GM23338 (cell line): ENCODE data around the gene MORC4. TPM values are rescaled to one million over a fixed set of nuclear protein-coding genes. Genes with fewer than 3 reads are reported as not detected.

Source experiments
- ATAC-seq: fragments of 200-7000 bp; cut with Tn5 transposase; 3 replicates; pipeline ENCODE4 v1.9.1; 2020
- DNase-seq: peaks from one replicate; pipeline ENCODE4 v3.0.0-alpha.2; 2015; ENCODE audit warnings: low spot score
- H2AFZ ChIP-seq: fragments of 200-600 bp; sonication (generic); 2 replicates; pipeline ENCODE4 v1.8.0; 2016; ENCODE audit warnings: antibody characterized with exemption, mild to moderate bottlenecking, moderate library complexity
- H3F3A ChIP-seq: fragments of 200-600 bp; sonication (generic); replicated peaks from 2 replicates; pipeline ENCODE4 v1.8.0; 2017; ENCODE audit warnings: antibody characterized with exemption, mixed run types, low read depth
- H3K27ac ChIP-seq: fragments of 200-600 bp; sonication (generic); 2 replicates; pipeline ENCODE4 v1.6.1; 2016; ENCODE audit warnings: low read depth
- H3K27me3 ChIP-seq: fragments of 200-600 bp; sonication (generic); 2 replicates; pipeline ENCODE4 v1.8.0; 2016; ENCODE audit warnings: mild to moderate bottlenecking, mixed run types, moderate library complexity; ENCODE audit not compliant: insufficient read depth
- H3K36me3 ChIP-seq: fragments of 200-600 bp; sonication (generic); 2 replicates; pipeline ENCODE4 v1.8.0; 2016; ENCODE audit warnings: mild to moderate bottlenecking; ENCODE audit not compliant: insufficient read depth
- H3K4me1 ChIP-seq: fragments of 200-600 bp; sonication (generic); 2 replicates; pipeline ENCODE4 v1.8.0; 2016; ENCODE audit warnings: mild to moderate bottlenecking, moderate library complexity; ENCODE audit not compliant: insufficient read depth
- H3K4me2 ChIP-seq: fragments of 200-600 bp; sonication (generic); 2 replicates; pipeline ENCODE4 v1.7.1; 2017; ENCODE audit warnings: mixed run types
- H3K4me3 ChIP-seq: fragments of 200-600 bp; sonication (generic); 2 replicates; pipeline ENCODE4 v1.6.1; 2016; ENCODE audit warnings: mixed run types
- H3K79me2 ChIP-seq: fragments of 200-600 bp; sonication (generic); replicated peaks from 2 replicates; pipeline ENCODE4 v1.8.0; 2017; ENCODE audit warnings: mild to moderate bottlenecking; ENCODE audit not compliant: insufficient read depth
- H3K9me2 ChIP-seq: fragments of 200-600 bp; sonication (generic); 2 replicates; pipeline ENCODE4 v1.8.0; 2017; ENCODE audit not compliant: insufficient read depth
- H4K20me1 ChIP-seq: fragments of 200-600 bp; sonication (generic); replicated peaks from 2 replicates; pipeline ENCODE4 v1.8.0; 2017; ENCODE audit warnings: mild to moderate bottlenecking; ENCODE audit not compliant: insufficient read depth
- H3K27ac Mint-ChIP-seq: 2 replicates; pipeline ENCODE4 v1.8.0; 2020; ENCODE audit warnings: inconsistent platforms, mild to moderate bottlenecking, moderate library complexity, mixed read lengths
- H3K27me3 Mint-ChIP-seq: 3 replicates; pipeline ENCODE4 v1.8.0; 2022; ENCODE audit warnings: low read depth, mild to moderate bottlenecking, moderate library complexity, mixed read lengths, inconsistent platforms; ENCODE audit not compliant: insufficient read depth, poor library complexity
- H3K36me3 Mint-ChIP-seq: 3 replicates; pipeline ENCODE4 v1.8.0; 2021; ENCODE audit warnings: low read depth, mild to moderate bottlenecking, inconsistent platforms, moderate library complexity, mixed read lengths
- H3K4me1 Mint-ChIP-seq: 3 replicates; pipeline ENCODE4 v1.8.0; 2020; ENCODE audit warnings: mild to moderate bottlenecking, inconsistent platforms, mixed read lengths
- H3K4me3 Mint-ChIP-seq: 3 replicates; pipeline ENCODE4 v1.8.0; 2021; ENCODE audit warnings: moderate library complexity, mild to moderate bottlenecking, inconsistent platforms, mixed read lengths
- H3K9me3 Mint-ChIP-seq: 3 replicates; pipeline ENCODE4 v1.8.0; 2020; ENCODE audit warnings: moderate library complexity, mild to moderate bottlenecking, inconsistent platforms, mixed read lengths
- CTCF ChIP-seq, 2 experiments: fragments of 200-600 bp in 1 of 2; sonication (generic) in 1 of 2; conservative IDR thresholded peaks; 2 replicates each; pipeline versions ENCODE4 v1.5.1 to v1.6.1; 2016 to 2017; ENCODE audit warnings: antibody characterized with exemption in 2 of 2, low read depth in 2 of 2, mild to moderate bottlenecking in 2 of 2, moderate library complexity in 1 of 2
- polyA plus RNA-seq: library from polyadenylated mRNA; unstranded; fragments of >200 nt; fragmentation: Nextera tagmentation; extraction: Ambion mirVana; gene quantifications from 2 replicates; pipeline ENCODE4 v1.2.1, GENCODE V29; 2016
- total RNA-seq: library from RNA; depleted of rRNA; stranded (reverse); fragments of >200 nt; shearing (Covaris generic); gene quantifications from 2 replicates; pipeline ENCODE4 v1.2.3, GENCODE V29; 2014
- TF ChIP-seq, protein P1 (sequence below): fragments of 250-450 bp; sonication (Bioruptor Pico); IDR thresholded peaks from 2 replicates; pipeline ENCODE4 v1.5.0; 2020; ENCODE audit warnings: mild to moderate bottlenecking, moderate library complexity

Gene MORC4
- total and polyA plus RNA-seq, 2 experiments from 2014 or later: 1.6 to 1.7 TPM

DNA sequence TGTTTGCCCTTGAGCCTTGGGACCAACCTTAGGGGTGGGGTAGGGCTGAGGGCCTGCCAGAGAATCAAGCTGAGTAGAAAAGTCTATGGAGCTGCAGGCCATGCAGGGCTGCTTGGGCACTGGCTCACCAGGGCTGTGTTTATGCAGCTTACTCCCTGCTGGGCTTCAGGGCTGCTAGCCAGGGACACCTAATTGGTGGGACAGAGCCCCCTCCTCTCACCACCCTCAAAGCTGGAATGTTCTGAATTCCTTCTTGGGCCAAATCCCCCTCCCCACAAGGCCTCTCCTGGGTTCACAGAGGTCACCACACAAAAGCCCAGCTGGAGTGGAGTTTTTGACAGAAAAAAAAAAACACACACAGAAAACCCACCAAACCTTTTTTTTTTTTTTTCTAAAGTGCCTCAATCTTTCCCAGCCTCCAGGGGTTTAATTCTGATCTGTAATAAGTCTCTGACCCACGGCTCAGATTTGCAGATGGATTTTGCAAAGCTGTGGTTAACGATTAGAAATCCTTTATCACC lies 80.0 kb downstream of the MORC4 start, which contains the start of gene CLDN2:
Gene CLDN2, plus strand, starts transcription at position 471 of the 521 bp plus-strand sequence. CDS start 7,827 bp downstream, outside the sequence.
- H3K27ac Mint-ChIP-seq: no peak within 1 kb of the TSS
- H3K4me1 Mint-ChIP-seq: peaks cover 8% of the 10 kb centered on the region
- peaks cover 5% of the 10 kb centered on the region for H3K27me3 Mint-ChIP-seq
- no peak within 1 kb of the TSS for H3K4me2 ChIP-seq
- no peak within 1 kb of the TSS for H3K27ac ChIP-seq
- H3K9me2 ChIP-seq: no peaks in the 10 kb centered on the region
- ATAC-seq (peak; percentile 98), DNase-seq (peak; percentile 64)
- 0 out of 3 replicates have a peak within 1 kb of the TSS, but pooled peaks have one; percentile 12 for H3K4me3 Mint-ChIP-seq
- H3K4me3 ChIP-seq: no peak within 1 kb of the TSS
- no peaks in the 10 kb centered on the region for H3F3A ChIP-seq
- no peaks in the 10 kb centered on the region for H3K9me3 Mint-ChIP-seq
- H3K27me3 ChIP-seq: no peaks in the 10 kb centered on the region
- H3K79me2 ChIP-seq: no peaks in the 10 kb centered on the region
- H4K20me1 ChIP-seq: no peaks in the 10 kb centered on the region
- no peak for TF ChIP-seq CTCF (conservative IDR thresholded peaks at IDR 0.05; ENCODE audit: low read depth in 2 of 2)
- TF ChIP-seq, protein P1, sequence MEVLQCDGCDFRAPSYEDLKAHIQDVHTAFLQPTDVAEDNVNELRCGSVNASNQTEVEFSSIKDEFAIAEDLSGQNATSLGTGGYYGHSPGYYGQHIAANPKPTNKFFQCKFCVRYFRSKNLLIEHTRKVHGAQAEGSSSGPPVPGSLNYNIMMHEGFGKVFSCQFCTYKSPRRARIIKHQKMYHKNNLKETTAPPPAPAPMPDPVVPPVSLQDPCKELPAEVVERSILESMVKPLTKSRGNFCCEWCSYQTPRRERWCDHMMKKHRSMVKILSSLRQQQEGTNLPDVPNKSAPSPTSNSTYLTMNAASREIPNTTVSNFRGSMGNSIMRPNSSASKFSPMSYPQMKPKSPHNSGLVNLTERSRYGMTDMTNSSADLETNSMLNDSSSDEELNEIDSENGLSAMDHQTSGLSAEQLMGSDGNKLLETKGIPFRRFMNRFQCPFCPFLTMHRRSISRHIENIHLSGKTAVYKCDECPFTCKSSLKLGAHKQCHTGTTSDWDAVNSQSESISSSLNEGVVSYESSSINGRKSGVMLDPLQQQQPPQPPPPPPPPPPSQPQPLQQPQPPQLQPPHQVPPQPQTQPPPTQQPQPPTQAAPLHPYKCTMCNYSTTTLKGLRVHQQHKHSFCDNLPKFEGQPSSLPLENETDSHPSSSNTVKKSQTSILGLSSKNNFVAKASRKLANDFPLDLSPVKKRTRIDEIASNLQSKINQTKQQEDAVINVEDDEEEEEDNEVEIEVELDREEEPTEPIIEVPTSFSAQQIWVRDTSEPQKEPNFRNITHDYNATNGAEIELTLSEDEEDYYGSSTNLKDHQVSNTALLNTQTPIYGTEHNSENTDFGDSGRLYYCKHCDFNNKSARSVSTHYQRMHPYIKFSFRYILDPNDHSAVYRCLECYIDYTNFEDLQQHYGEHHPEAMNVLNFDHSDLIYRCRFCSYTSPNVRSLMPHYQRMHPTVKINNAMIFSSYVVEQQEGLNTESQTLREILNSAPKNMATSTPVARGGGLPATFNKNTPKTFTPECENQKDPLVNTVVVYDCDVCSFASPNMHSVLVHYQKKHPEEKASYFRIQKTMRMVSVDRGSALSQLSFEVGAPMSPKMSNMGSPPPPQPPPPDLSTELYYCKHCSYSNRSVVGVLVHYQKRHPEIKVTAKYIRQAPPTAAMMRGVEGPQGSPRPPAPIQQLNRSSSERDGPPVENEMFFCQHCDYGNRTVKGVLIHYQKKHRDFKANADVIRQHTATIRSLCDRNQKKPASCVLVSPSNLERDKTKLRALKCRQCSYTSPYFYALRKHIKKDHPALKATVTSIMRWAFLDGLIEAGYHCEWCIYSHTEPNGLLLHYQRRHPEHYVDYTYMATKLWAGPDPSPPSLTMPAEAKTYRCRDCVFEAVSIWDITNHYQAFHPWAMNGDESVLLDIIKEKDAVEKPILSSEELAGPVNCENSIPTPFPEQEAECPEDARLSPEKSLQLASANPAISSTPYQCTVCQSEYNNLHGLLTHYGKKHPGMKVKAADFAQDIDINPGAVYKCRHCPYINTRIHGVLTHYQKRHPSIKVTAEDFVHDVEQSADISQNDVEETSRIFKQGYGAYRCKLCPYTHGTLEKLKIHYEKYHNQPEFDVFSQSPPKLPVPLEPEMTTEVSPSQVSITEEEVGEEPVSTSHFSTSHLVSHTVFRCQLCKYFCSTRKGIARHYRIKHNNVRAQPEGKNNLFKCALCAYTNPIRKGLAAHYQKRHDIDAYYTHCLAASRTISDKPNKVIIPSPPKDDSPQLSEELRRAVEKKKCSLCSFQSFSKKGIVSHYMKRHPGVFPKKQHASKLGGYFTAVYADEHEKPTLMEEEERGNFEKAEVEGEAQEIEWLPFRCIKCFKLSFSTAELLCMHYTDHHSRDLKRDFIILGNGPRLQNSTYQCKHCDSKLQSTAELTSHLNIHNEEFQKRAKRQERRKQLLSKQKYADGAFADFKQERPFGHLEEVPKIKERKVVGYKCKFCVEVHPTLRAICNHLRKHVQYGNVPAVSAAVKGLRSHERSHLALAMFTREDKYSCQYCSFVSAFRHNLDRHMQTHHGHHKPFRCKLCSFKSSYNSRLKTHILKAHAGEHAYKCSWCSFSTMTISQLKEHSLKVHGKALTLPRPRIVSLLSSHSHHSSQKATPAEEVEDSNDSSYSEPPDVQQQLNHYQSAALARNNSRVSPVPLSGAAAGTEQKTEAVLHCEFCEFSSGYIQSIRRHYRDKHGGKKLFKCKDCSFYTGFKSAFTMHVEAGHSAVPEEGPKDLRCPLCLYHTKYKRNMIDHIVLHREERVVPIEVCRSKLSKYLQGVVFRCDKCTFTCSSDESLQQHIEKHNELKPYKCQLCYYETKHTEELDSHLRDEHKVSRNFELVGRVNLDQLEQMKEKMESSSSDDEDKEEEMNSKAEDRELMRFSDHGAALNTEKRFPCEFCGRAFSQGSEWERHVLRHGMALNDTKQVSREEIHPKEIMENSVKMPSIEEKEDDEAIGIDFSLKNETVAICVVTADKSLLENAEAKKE (CRISPR knock-in tag): peak; percentile 43; the same call in 1 of the 2 replicates
- H3K36me3 ChIP-seq: no peaks in the 10 kb centered on the region
- H2AFZ ChIP-seq: no peak within 1 kb of the TSS
- H3K4me1 ChIP-seq: no peaks in the 10 kb centered on the region
- H3K36me3 Mint-ChIP-seq: no peaks in the 10 kb centered on the region
